Neuron (in vitro differentiated cells): Measurements from ENCODE around the gene SEPHS2.
A peak's percentile ranks its signal among the peaks of the same experiment; 100 is the strongest.

Experiments used
- H2AFZ ChIP-seq: one replicate; pipeline ENCODE4 v1.6.1; 2013; ENCODE audit warnings: low read depth, mild to moderate bottlenecking, inconsistent platforms, low read length, moderate library complexity
- H3K27me3 ChIP-seq: one replicate; pipeline ENCODE4 v1.6.1; 2013; ENCODE audit warnings: low read length; ENCODE audit not compliant: insufficient read depth
- H3K36me3 ChIP-seq: one replicate; pipeline ENCODE4 v1.6.1; 2013; ENCODE audit warnings: low read length; ENCODE audit not compliant: insufficient read depth
- H3K4me1 ChIP-seq: one replicate; pipeline ENCODE4 v1.6.1; 2013; ENCODE audit warnings: low read length; ENCODE audit not compliant: insufficient read depth
- H3K4me3 ChIP-seq: 2 replicates; pipeline ENCODE4 v1.5.1; 2013; ENCODE audit warnings: mild to moderate bottlenecking, low read length, moderate library complexity
- H3K9me3 ChIP-seq: one replicate; pipeline ENCODE4 v1.6.1; 2013; ENCODE audit warnings: low read length

SEPHS2 gene

GRCh38 chr16:30445408-30446202, at the start of gene SEPHS2:
Gene SEPHS2, minus strand, starts transcription at chr16:30445874. Its CDS starts 147 bp downstream, at chr16:30445727.
- H3K27me3 ChIP-seq, result no peaks in the 10 kb centered on the region
- peak within 1 kb of the TSS; percentile 82 for H3K4me3 ChIP-seq
- peak within 1 kb of the TSS; percentile 72 for H2AFZ ChIP-seq
- H3K4me1 ChIP-seq, result peaks cover 10% of the 10 kb centered on the region
- H3K36me3 ChIP-seq, result peaks cover 4% of the 10 kb centered on the region
- H3K9me3 ChIP-seq, result peaks cover 4% of the 10 kb centered on the region

DNA sequence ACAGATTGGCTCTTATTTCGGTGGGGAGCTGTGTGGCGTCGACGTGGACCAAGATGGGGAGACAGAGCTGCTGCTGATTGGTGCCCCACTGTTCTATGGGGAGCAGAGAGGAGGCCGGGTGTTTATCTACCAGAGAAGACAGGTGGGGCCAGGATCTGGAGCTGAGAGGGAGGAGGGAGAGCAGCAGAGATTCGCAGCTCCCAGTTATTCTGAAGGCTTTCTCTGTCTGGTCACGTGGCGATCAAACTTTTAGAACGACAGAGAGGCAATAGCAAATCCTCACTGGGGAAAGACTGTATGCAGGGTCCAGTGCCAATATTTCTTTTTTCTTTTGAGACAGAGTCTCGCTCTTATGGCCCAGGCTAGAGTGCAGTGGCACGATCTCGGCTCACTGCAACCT, 49.0 kb upstream of the SEPHS2 start:
- H3K9me3 ChIP-seq, result no peaks in the 10 kb centered on the region
- no peak overlapping the region for H2AFZ ChIP-seq
- no peak overlapping the region for H3K4me3 ChIP-seq
- no peaks in the 10 kb centered on the region for H3K27me3 ChIP-seq
- no peaks in the 10 kb centered on the region for H3K36me3 ChIP-seq
- H3K4me1 ChIP-seq, result peaks cover 2% of the 10 kb centered on the region

GRCh38 chr16:30493941-30494488, 48.3 kb upstream of the SEPHS2 start:
- Histone ChIP-seq H3K36me3 (no peaks in the 10 kb centered on the region), H3K27me3 (no peaks in the 10 kb centered on the region), H2AFZ (no peak overlapping the region), H3K9me3 (no peaks in the 10 kb centered on the region), H3K4me3 (no peak overlapping the region), H3K4me1 (peaks cover 2% of the 10 kb centered on the region)

GRCh38 chr16:30491744-30492308, 46.2 kb upstream of the SEPHS2 start:
- Histone ChIP-seq H3K4me3 (no peak overlapping the region), H3K36me3 (no peaks in the 10 kb centered on the region), H3K4me1 (peaks cover 2% of the 10 kb centered on the region), H3K9me3 (no peaks in the 10 kb centered on the region), H3K27me3 (peaks cover 2% of the 10 kb centered on the region), H2AFZ (no peak overlapping the region)

GRCh38 chr16:30491229-30491628, 45.6 kb upstream of the SEPHS2 start:
- Histone ChIP-seq H3K4me1 (peaks cover 2% of the 10 kb centered on the region), H3K9me3 (no peaks in the 10 kb centered on the region), H3K27me3 (peaks cover 2% of the 10 kb centered on the region), H2AFZ (no peak overlapping the region), H3K4me3 (no peak overlapping the region), H3K36me3 (no peaks in the 10 kb centered on the region)

DNA sequence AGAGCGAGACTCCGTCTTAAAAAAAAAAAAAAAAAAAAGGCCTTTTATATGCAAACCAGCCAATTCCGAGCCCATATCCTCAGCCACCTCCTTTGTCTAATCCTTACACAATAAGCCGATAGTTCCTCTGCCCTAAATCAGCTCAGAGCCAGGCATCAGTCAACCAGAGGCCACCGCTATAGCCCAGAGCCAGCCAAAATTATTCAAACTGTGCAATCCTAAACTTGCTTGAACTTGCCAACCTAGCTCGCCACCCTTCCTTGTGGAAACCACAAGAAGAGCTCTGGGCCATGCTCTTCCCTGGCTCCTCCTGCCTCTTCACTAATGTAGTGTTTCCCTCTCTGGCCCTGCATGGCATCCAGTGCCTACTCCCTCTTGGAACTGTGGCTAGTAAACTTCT, 44.5 kb upstream of the SEPHS2 start:
- peaks cover 2% of the 10 kb centered on the region for H3K4me1 ChIP-seq
- H2AFZ ChIP-seq, result peak overlapping the region; percentile 26
- no peak overlapping the region for H3K4me3 ChIP-seq
- no peaks in the 10 kb centered on the region for H3K36me3 ChIP-seq
- peaks cover 2% of the 10 kb centered on the region for H3K27me3 ChIP-seq
- H3K9me3 ChIP-seq, result no peaks in the 10 kb centered on the region

DNA sequence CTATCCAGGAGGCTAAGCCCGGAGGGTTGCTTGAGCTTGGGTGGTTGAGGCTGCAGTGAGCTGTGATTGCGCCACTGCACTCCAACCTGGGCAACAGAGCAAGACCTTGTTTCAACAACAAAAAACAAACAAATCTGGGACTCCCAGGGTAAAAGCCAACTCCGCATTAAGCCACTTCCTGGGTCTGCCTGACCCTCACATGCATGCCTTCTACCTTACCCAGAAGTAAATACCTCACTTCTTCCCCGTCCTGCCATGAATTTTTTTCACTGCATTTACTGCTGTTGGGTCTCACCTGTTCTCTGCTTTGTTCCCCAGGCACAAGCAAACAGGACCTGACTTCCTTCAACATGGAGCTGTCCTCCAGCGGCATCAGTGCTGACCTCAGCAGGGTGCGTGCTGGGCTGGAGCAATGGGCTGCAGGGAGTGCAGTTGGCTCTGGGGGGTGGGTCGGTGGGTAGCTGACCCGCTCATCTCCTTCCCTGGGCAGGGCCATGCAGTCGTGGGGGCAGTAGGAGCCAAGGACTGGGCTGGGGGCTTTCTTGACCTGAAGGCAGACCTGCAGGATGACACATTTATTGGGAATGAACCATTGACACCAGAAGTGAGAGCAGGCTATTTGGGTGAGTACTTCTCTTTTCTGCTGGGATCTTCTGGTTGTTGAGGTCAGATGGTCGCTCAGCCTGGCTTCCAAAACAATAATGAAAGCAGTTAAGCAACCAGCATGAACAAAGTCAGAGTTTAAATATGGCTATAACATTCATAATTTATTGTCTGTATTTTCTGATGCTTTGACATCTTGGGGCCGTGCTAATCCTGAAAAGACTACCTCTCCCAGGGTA, 43.3 kb upstream of the SEPHS2 start:
- H3K4me3 ChIP-seq, result no peak overlapping the region
- peaks cover 2% of the 10 kb centered on the region for H3K27me3 ChIP-seq
- H3K36me3 ChIP-seq, result no peaks in the 10 kb centered on the region
- H3K4me1 ChIP-seq, result peaks cover 2% of the 10 kb centered on the region
- no peaks in the 10 kb centered on the region for H3K9me3 ChIP-seq
- H2AFZ ChIP-seq, result no peak overlapping the region

DNA sequence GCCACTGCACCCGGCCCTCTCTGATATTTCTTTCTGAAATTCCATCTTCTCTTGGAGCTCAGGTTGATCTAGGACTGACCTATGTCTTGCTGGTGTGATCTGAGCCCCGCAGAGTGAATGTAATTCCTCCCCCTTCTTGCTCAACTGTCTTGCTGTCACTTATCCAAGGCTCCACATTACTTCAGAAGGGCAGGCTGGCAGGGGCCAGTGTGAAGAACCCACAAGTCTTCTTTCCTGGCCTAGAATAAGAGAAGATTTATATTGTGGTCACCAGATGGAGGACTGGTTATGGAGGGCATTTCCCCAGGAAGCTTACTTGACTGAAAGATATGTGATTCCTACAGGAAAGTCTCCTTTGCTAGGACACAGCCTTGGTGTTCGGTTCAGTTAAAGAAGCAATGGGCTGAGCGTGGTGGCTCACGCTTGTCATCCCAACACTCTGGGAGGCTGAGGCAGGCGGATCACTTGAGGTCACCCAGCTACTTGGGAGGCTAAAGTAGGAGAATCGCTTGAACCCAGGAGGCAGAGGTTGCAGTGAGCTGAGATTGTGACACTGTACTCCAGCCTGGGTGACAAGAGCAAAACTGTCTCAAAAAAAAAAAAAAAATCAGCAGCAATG, 40.3 kb upstream of the SEPHS2 start:
- H3K9me3 ChIP-seq, result no peaks in the 10 kb centered on the region

DNA sequence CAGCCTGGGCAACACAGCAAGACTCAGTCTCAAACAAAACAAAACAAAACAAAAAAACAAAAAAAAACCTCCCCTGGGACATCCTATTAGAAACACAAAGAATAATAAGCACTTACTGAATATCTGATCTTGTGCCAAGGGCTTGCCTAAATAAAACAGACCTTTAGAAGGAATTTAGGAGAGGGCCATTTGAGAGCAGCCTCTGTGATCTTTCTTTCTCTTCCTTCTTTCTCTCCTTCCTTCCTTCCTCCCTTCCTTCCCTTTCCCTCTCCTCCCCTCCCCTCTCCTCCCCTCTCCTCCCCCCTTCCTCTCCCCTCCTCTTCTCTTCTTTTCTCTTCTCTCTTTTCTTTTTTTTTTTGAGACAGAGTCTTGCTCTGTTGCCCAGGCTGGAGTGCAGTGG, 39.2 kb upstream of the SEPHS2 start:
- Histone ChIP-seq H3K36me3 (no peaks in the 10 kb centered on the region), H3K27me3 (peaks cover 2% of the 10 kb centered on the region), H3K4me3 (no peak overlapping the region), H3K4me1 (no peaks in the 10 kb centered on the region), H2AFZ (no peak overlapping the region), H3K9me3 (no peaks in the 10 kb centered on the region)

More for the DNA sequence above, 40.3 kb upstream of the SEPHS2 start:
- Histone ChIP-seq H3K27me3 (peaks cover 2% of the 10 kb centered on the region), H3K4me3 (no peak overlapping the region), H2AFZ (no peak overlapping the region), H3K4me1 (peaks cover 2% of the 10 kb centered on the region), H3K36me3 (no peaks in the 10 kb centered on the region)

DNA sequence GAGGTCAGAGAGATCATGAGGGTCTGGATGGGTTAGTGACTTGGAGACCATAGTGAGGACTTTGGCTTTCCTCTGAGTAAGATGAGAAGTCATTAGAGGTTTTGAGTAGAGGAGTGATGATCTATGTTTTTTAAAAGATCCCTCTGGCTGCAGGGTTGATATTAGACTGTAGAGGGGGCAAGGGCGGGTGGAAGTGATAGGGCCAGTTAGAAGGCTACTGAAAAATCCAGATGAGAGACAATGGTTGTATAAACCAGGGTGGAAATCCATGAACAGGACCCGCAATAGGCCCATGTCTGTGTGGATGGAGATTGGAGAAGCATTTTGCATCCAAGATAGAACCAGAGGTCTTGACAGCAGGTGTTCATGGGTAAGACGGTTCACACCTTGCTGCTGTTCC, 36.7 kb upstream of the SEPHS2 start:
- no peaks in the 10 kb centered on the region for H3K27me3 ChIP-seq
- H3K9me3 ChIP-seq, result no peaks in the 10 kb centered on the region
- no peaks in the 10 kb centered on the region for H3K36me3 ChIP-seq
- H2AFZ ChIP-seq, result no peak overlapping the region
- no peak overlapping the region for H3K4me3 ChIP-seq
- H3K4me1 ChIP-seq, result no peaks in the 10 kb centered on the region

DNA sequence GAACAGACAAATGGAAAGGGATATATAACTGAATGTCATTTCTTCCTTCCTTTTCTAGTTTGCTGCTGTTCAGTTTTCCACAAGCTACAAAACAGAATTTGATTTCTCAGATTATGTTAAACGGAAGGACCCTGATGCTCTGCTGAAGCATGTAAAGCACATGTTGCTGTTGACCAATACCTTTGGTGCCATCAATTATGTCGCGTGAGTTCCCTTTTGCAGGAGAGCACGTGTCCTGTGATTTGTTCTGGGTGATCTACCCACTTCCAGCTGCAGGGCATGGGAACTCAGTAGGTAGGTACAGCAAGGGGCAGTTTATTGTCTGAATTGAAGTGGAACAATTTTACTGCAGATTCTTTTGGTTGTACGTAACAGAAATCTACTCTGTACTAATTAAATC, 35.7 kb upstream of the SEPHS2 start:
- no peak overlapping the region for H3K4me3 ChIP-seq
- no peaks in the 10 kb centered on the region for H3K27me3 ChIP-seq
- no peaks in the 10 kb centered on the region for H3K9me3 ChIP-seq
- H3K4me1 ChIP-seq, result no peaks in the 10 kb centered on the region
- no peak overlapping the region for H2AFZ ChIP-seq
- no peaks in the 10 kb centered on the region for H3K36me3 ChIP-seq

GRCh38 chr16:30478766-30479478, 33.2 kb upstream of the SEPHS2 start:
- Histone ChIP-seq H2AFZ (no peak overlapping the region), H3K36me3 (no peaks in the 10 kb centered on the region), H3K27me3 (peaks cover 4% of the 10 kb centered on the region), H3K4me3 (no peak overlapping the region), H3K4me1 (no peaks in the 10 kb centered on the region), H3K9me3 (peaks cover 1% of the 10 kb centered on the region)
